Measurements from ENCODE around the gene CCDC91. TPM values are rescaled to one million over a fixed set of nuclear protein-coding genes. Genes with fewer than 3 reads are reported as not detected.
"Not testable (repeated sequence)": the region's sequence is repeated elsewhere in the genome, so short reads cannot be mapped to it uniquely, and the experiment has no call there.

The CCDC91 gene
- total and polyA plus RNA-seq, 9 of the 15 experiments (the other 6 are each of a cell fraction or from before 2014, with no cell fraction given) = 10.1 to 31.1 (median 26.3) TPM

- H3K36me3 ChIP-seq (ENCODE audit: control insufficient read depth, insufficient read depth, low read length); FAIRE-seq; intact Hi-C loops (cut with micrococcal nuclease); H3K27me3 ChIP-seq (ENCODE audit: control insufficient read depth in 2 of 2, insufficient read depth in 2 of 2, low read length in 2 of 2); POLR2A ChIA-PET; H3K9ac ChIP-seq (ENCODE audit: insufficient read depth in 1 of 2, low read depth in 2 of 2, low read length in 2 of 2); H3K27ac ChIP-seq (ENCODE audit: extremely low read depth, low read depth, low read length); BruUV-seq (replicated peaks); in situ Hi-C loops (cut with MboI); H3K4me1 ChIP-seq (replicated peaks in 1 of 2; ENCODE audit: control insufficient read depth in 2 of 2, insufficient read depth in 2 of 2, low read length in 2 of 2); CTCF ChIA-PET (ENCODE audit: low intra/inter-chr PET ratio); ATAC-seq; DNase-seq (ENCODE audit: extremely low read depth in 1 of 4, low spot score in 3 of 4); H3K9me3 ChIP-seq (replicated peaks; ENCODE audit: control insufficient read depth, insufficient read depth, low read depth, low read length); H3K4me2 ChIP-seq (ENCODE audit: insufficient read depth, low read length); H4K20me1 ChIP-seq (replicated peaks; ENCODE audit: control insufficient read depth, insufficient read depth, low read length); H3K4me3 ChIP-seq; H2AFZ ChIP-seq (ENCODE audit: low read depth, low read length); H3K9me1 ChIP-seq (ENCODE audit: control insufficient read depth, insufficient read depth, low read length): not testable (repeated sequence)
- H3K79me2 ChIP-seq (ENCODE audit: control insufficient read depth, insufficient read depth, low read length) = peaks cover 69% of the 10 kb centered on the region
- no CpG with 5 or more reads among the region's 30 CpGs for WGBS (ENCODE audit: insufficient coverage, low coverage, missing lambda C conversion rate)
These were observed 10.9 kb downstream of the CCDC91 start for GRCh38 chr12:28201136-28201535.

GRCh38 chr12:28202374-28203130, 12.3 kb downstream of the CCDC91 start:
- Histone ChIP-seq H4K20me1 (replicated peaks; ENCODE audit: control insufficient read depth, insufficient read depth, low read length) (no peaks in the 10 kb centered on the region), H3K4me3 (no peak overlapping the region), H3K4me1 (replicated peaks in 1 of 2; ENCODE audit: control insufficient read depth in 2 of 2, insufficient read depth in 2 of 2, low read length in 2 of 2) (no peaks in the 10 kb centered on the region), H3K36me3 (ENCODE audit: control insufficient read depth, insufficient read depth, low read length) (no peaks in the 10 kb centered on the region), H3K9me3 (replicated peaks; ENCODE audit: control insufficient read depth, insufficient read depth, low read depth, low read length) (peaks cover 2% of the 10 kb centered on the region; the same call in 1 of the 2 replicates), H2AFZ (ENCODE audit: low read depth, low read length) (no peak overlapping the region), H3K9me1 (ENCODE audit: control insufficient read depth, insufficient read depth, low read length) (no peaks in the 10 kb centered on the region), H3K79me2 (ENCODE audit: control insufficient read depth, insufficient read depth, low read length) (peaks cover 64% of the 10 kb centered on the region), H3K27me3 (ENCODE audit: control insufficient read depth in 2 of 2, insufficient read depth in 2 of 2, low read length in 2 of 2) (no peaks in the 10 kb centered on the region), H3K4me2 (ENCODE audit: insufficient read depth, low read length) (no peak overlapping the region), H3K9ac (ENCODE audit: insufficient read depth in 1 of 2, low read depth in 2 of 2, low read length in 2 of 2) (no peak overlapping the region), H3K27ac (ENCODE audit: extremely low read depth, low read depth, low read length) (no peak overlapping the region)
- WGBS (ENCODE audit: insufficient coverage, low coverage, missing lambda C conversion rate) = 94% methylated on average over 1 of the region's 1 CpG
- ChIA-PET CTCF (ENCODE audit: low intra/inter-chr PET ratio) (no interaction called here), POLR2A (interaction anchor here (0.6 to 1.2 kb wide), 3 partner anchors 9 to 178 kb away, joined by 3 to 6 read pairs (median 3); no protein-coding TSS in a partner anchor)
- no TSS peak for BruUV-seq (replicated peaks)
- FAIRE-seq = no peak
- no peak for TF ChIP-seq ZNF121 (CRISPR knock-in tag; conservative IDR thresholded peaks at IDR 0.05)
- peak; percentile 30; the same call in 1 of the 2 replicates for TF ChIP-seq NFIC (IDR thresholded peaks at IDR 0.05)
- no peak for TF ChIP-seq USF2 (CRISPR knock-in tag; IDR thresholded peaks at IDR 0.05)
- TF ChIP-seq FOXK1 (CRISPR knock-in tag; IDR thresholded peaks at IDR 0.05; ENCODE audit: borderline replicate concordance) = no peak
- intact Hi-C loops (cut with micrococcal nuclease) (no loop called here), in situ Hi-C loops (cut with MboI) (no loop called here)
- DNase-seq (ENCODE audit: extremely low read depth in 1 of 4, low spot score in 3 of 4) = no peak
- ATAC-seq = no peak
